HepG2 (cell line): ENCODE results near the gene STRIT1. TPM values are rescaled to one million over a fixed set of nuclear protein-coding genes. Genes with fewer than 3 reads are reported as not detected.

Source experiments
- ATAC-seq: fragments of 200-7000 bp; cut with Tn5 transposase; 3 replicates; pipeline ENCODE4 v1.9.1; 2020; ENCODE audit warnings: mild to moderate bottlenecking, moderate library complexity
- BruUV-seq: library from RNA; stranded (reverse); fragments of 400-500 nt; replicated peaks from 2 replicates; lab custom pipeline; 2021; lab: Mats Ljungman, UMichigan
- CTCF ChIA-PET: fragments of 300-600 bp; formaldehyde crosslinking; extraction: SDS; loops from one replicate; lab custom pipeline; 2021; ENCODE audit warnings: low total read pairs, inconsistent platforms, low intra/inter-chr PET ratio; lab: Yijun Ruan, JAX
- POLR2A ChIA-PET: fragments of 350-600 bp; sonication (Branson Sonifier 250); formaldehyde crosslinking; loops from one replicate; lab custom pipeline; 2020; ENCODE audit warnings: antibody characterized with exemption, inconsistent platforms; lab: Yijun Ruan, JAX
- DNase-seq: peaks from one replicate; pipeline ENCODE4 v3.0.0-alpha.2; 2015; ENCODE audit warnings: low spot score
- FAIRE-seq: peaks from 3 replicates; lab custom pipeline; 2011; peaks lifted over from hg19 to GRCh38; lab: Jason Lieb, UNC
- H2AFZ ChIP-seq: one replicate; pipeline ENCODE4 v1.6.1; 2011; ENCODE audit warnings: low read length, inconsistent platforms
- H3K27ac ChIP-seq: fragments of 300-600 bp; 3 replicates; pipeline ENCODE4 v1.8.0; 2011; ENCODE audit warnings: mixed run types, mild to moderate bottlenecking, mixed read lengths, low read length, inconsistent platforms; ENCODE audit not compliant: insufficient read depth; ENCODE audit errors: extremely low read length
- H3K27me3 ChIP-seq, 2 experiments: fragments of 200-600 bp in 1 of 2; 2 replicates in 1 of 2; 3 replicates in 1 of 2; pipeline versions ENCODE4 v1.6.0 to v1.8.0; 2011; ENCODE audit warnings: low read length in 2 of 2, mild to moderate bottlenecking in 2 of 2, moderate library complexity in 2 of 2, inconsistent platforms in 1 of 2; ENCODE audit not compliant: insufficient read depth in 2 of 2, control insufficient read depth in 1 of 2
- H3K36me3 ChIP-seq, 2 experiments: fragments of 200-600 bp in 1 of 2; replicated peaks in 1 of 2; 2 replicates in 1 of 2; 3 replicates in 1 of 2; pipeline versions ENCODE4 v1.5.1 to v1.8.0; 2011; ENCODE audit warnings: low read length in 2 of 2, inconsistent platforms in 1 of 2; ENCODE audit not compliant: insufficient read depth in 2 of 2, control insufficient read depth in 1 of 2
- H3K4me1 ChIP-seq: 2 replicates; pipeline ENCODE4 v1.5.1; 2012; ENCODE audit warnings: low read length, inconsistent platforms; ENCODE audit not compliant: insufficient read depth
- H3K4me2 ChIP-seq: 2 replicates; pipeline ENCODE4 v1.6.0; 2011; ENCODE audit warnings: low read depth, low read length, inconsistent platforms
- H3K4me3 ChIP-seq, 3 experiments: fragments of 200-600 bp in 1 of 3; sonication (generic), shearing (Covaris generic) in 1 of 3; replicated peaks in 1 of 3; 2 replicates each; pipeline ENCODE4 v1.5.1; 2011 to 2016; ENCODE audit warnings: low read length in 3 of 3, inconsistent platforms in 2 of 3, low read depth in 2 of 3, mild to moderate bottlenecking in 2 of 3, control low read depth in 1 of 3, mixed read lengths in 1 of 3; ENCODE audit not compliant: insufficient read depth in 1 of 3
- H3K79me2 ChIP-seq: one replicate; pipeline ENCODE4 v1.6.1; 2011; ENCODE audit warnings: low read length, inconsistent platforms; ENCODE audit not compliant: insufficient read depth
- H3K9ac ChIP-seq: 2 replicates; pipeline ENCODE4 v1.6.0; 2011; ENCODE audit warnings: mild to moderate bottlenecking, low read depth, low read length, inconsistent platforms; ENCODE audit not compliant: insufficient read depth
- H3K9me3 ChIP-seq: 2 replicates; pipeline ENCODE4 v1.5.1; 2012; ENCODE audit warnings: mild to moderate bottlenecking, low read length
- H4K20me1 ChIP-seq: 2 replicates; pipeline ENCODE4 v1.6.0; 2011; ENCODE audit warnings: inconsistent platforms, mild to moderate bottlenecking, low read length, moderate library complexity; ENCODE audit not compliant: insufficient read depth
- ASH2L ChIP-seq: fragments of 300-600, 200-600 bp; sonication (generic); IDR thresholded peaks from 2 replicates; pipeline ENCODE4 v1.7.0; 2017; ENCODE audit warnings: low read depth, mild to moderate bottlenecking, moderate library complexity, mixed read lengths, low read length; ENCODE audit not compliant: insufficient read length
- ETS1 ChIP-seq: sonication (generic); formaldehyde crosslinking; IDR thresholded peaks from 2 replicates; pipeline ENCODE4 v1.4.0; 2020; ENCODE audit warnings: missing genetic modification reagents
- KAT2B ChIP-seq: fragments of 150-350 bp; IDR thresholded peaks from 2 replicates; pipeline ENCODE4 v1.6.1; 2014; ENCODE audit warnings: low read depth, low read length, borderline replicate concordance
- MEIS2 ChIP-seq: sonication (generic); formaldehyde crosslinking; IDR thresholded peaks from 2 replicates; pipeline ENCODE4 v1.9.0; 2021; ENCODE audit warnings: mild to moderate bottlenecking, missing genetic modification reagents
- MYNN ChIP-seq: sonication (generic); formaldehyde crosslinking; IDR thresholded peaks from 2 replicates; pipeline ENCODE4 v1.4.0; 2020; ENCODE audit warnings: mild to moderate bottlenecking, low read depth, missing genetic modification reagents
- NR2F2 ChIP-seq: IDR thresholded peaks from 2 replicates; pipeline ENCODE4 v1.6.1; 2012; ENCODE audit warnings: low read depth, inconsistent platforms, borderline replicate concordance
- PHF8 ChIP-seq: sonication (generic); formaldehyde crosslinking; IDR thresholded peaks from 2 replicates; pipeline ENCODE4 v1.5.0; 2020; ENCODE audit warnings: missing genetic modification reagents
- RORA ChIP-seq: sonication (generic); formaldehyde crosslinking; IDR thresholded peaks from 2 replicates; pipeline ENCODE4 v1.5.0; 2020; ENCODE audit warnings: mild to moderate bottlenecking, missing genetic modification reagents, moderate library complexity
- SMAD3 ChIP-seq: sonication (generic); formaldehyde crosslinking; IDR thresholded peaks from 2 replicates; pipeline ENCODE4 v1.4.0; 2020; ENCODE audit warnings: missing genetic modification reagents
- TARDBP ChIP-seq: sonication (generic); formaldehyde crosslinking; IDR thresholded peaks from 2 replicates; pipeline ENCODE4 v1.8.0; 2022; ENCODE audit warnings: mild to moderate bottlenecking, missing genetic modification reagents
- ZNF180 ChIP-seq: sonication (generic); formaldehyde crosslinking; IDR thresholded peaks from 2 replicates; pipeline ENCODE4 v1.4.0; 2020; ENCODE audit warnings: low read depth, missing genetic modification reagents, borderline replicate concordance
- ZNF510 ChIP-seq: sonication (generic); formaldehyde crosslinking; IDR thresholded peaks from 2 replicates; pipeline ENCODE4 v1.4.0; 2020; ENCODE audit warnings: low read depth, mild to moderate bottlenecking, missing genetic modification reagents
- ZNF557 ChIP-seq: sonication (generic); formaldehyde crosslinking; IDR thresholded peaks from 2 replicates; pipeline ENCODE4 v1.4.0; 2020; ENCODE audit warnings: missing genetic modification reagents
- ZNF616 ChIP-seq: sonication (generic); formaldehyde crosslinking; IDR thresholded peaks from 2 replicates; pipeline ENCODE4 v1.5.0; 2020; ENCODE audit warnings: low read depth, mild to moderate bottlenecking, missing genetic modification reagents
- ZNF782 ChIP-seq: sonication (generic); formaldehyde crosslinking; IDR thresholded peaks from 2 replicates; pipeline ENCODE4 v1.4.0; 2020; ENCODE audit warnings: missing genetic modification reagents, mild to moderate bottlenecking, borderline replicate concordance
- in situ Hi-C: cut with HindIII; loops from 2 replicates; pipeline ENCODE4 v1.10.0; 2017; ENCODE audit warnings: low pct_unique_long_range_greater_than_20kb; ENCODE audit not compliant: extremely low pct_ligation_motif_present
- intact Hi-C: fragments of 100-400 bp; cut with micrococcal nuclease; formaldehyde crosslinking; loops from one replicate; pipeline ENCODE4 v1.10.0; 2022; ENCODE audit not compliant: unreplicated experiment
- polyA plus RNA-seq, 8 experiments: library from polyadenylated mRNA; depleted of rRNA in 3 of 8; stranded (reverse) in 7 of 8; unstranded in 1 of 8; fragments of >200 nt; fragmentation: Illumina TruSeq in 4 of 8; extraction: Trizol in 4 of 8; gene quantifications; 2 replicates each; pipeline versions ENCODE4 v1.2.1 to v1.2.3, GENCODE V29; 2011 to 2016; ENCODE audit warnings: low read depth in 4 of 8, missing spikeins in 1 of 8, mixed read lengths in 1 of 8; ENCODE audit not compliant: insufficient read depth in 1 of 8
- total RNA-seq, 5 experiments: library from RNA; depleted of rRNA; stranded (reverse); fragments of >200 nt; fragmentation: Illumina TruSeq; extraction: Trizol; gene quantifications; 2 replicates each; pipeline ENCODE4 v1.2.3, GENCODE V29; 2016; ENCODE audit warnings: low read depth in 1 of 5
- TF ChIP-seq, protein P1 (sequence below): sonication (generic); formaldehyde crosslinking; IDR thresholded peaks from 2 replicates; pipeline ENCODE4 v1.4.0; 2020; ENCODE audit warnings: missing genetic modification reagents
- TF ChIP-seq, protein P2 (sequence below): IDR thresholded peaks from 2 replicates; pipeline ENCODE4 v1.6.1; 2018; ENCODE audit warnings: missing genetic modification reagents

Gene STRIT1
- total and polyA plus RNA-seq, 2 of the 13 experiments (the other 11 are each of a cell fraction or from before 2014, with no cell fraction given) = not detected

- TF ChIP-seq ZNF616 (CRISPR knock-in tag) (no peak), MEIS2 (CRISPR knock-in tag) (no peak)
These were observed 27.9 kb upstream of the STRIT1 start (continued) for GRCh38 chr3:155321418-155321817.

DNA sequence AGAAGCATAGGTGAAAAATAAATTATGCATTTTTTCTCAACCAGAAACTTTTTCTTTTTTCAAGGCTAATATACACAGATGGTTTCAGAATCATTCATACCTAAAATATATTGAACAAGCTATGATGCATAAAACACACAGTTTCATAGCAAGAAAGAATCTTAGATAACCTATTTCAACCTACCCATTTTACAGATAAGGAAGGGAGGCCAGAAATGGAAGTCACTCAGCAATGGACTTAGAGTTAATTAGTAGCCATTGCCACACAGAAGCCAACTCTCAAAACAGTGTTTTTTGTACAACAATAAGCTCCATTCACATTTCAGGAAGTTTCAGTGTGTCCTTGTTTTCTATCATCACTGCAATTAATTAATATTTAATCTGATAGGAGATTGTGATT lies 27.5 kb upstream of the STRIT1 start:
- H3K9me3 ChIP-seq = no peaks in the 10 kb centered on the region
- ChIA-PET POLR2A (no interaction called here), CTCF (no interaction called here)
- no peaks in the 10 kb centered on the region for H3K79me2 ChIP-seq
- no TSS peak for BruUV-seq
- H3K4me3 ChIP-seq = no peak overlapping the region
- H3K4me1 ChIP-seq = no peaks in the 10 kb centered on the region
- H3K4me2 ChIP-seq = no peak overlapping the region
- no peak for TF ChIP-seq PHF8
- no peak for TF ChIP-seq ZNF782 (CRISPR knock-in tag)
- TF ChIP-seq SMAD3 (CRISPR knock-in tag) = no peak
- no peak for TF ChIP-seq RORA
- TF ChIP-seq ZNF510 (CRISPR knock-in tag) = no peak
- no peak for TF ChIP-seq TARDBP
- TF ChIP-seq, protein P1, sequence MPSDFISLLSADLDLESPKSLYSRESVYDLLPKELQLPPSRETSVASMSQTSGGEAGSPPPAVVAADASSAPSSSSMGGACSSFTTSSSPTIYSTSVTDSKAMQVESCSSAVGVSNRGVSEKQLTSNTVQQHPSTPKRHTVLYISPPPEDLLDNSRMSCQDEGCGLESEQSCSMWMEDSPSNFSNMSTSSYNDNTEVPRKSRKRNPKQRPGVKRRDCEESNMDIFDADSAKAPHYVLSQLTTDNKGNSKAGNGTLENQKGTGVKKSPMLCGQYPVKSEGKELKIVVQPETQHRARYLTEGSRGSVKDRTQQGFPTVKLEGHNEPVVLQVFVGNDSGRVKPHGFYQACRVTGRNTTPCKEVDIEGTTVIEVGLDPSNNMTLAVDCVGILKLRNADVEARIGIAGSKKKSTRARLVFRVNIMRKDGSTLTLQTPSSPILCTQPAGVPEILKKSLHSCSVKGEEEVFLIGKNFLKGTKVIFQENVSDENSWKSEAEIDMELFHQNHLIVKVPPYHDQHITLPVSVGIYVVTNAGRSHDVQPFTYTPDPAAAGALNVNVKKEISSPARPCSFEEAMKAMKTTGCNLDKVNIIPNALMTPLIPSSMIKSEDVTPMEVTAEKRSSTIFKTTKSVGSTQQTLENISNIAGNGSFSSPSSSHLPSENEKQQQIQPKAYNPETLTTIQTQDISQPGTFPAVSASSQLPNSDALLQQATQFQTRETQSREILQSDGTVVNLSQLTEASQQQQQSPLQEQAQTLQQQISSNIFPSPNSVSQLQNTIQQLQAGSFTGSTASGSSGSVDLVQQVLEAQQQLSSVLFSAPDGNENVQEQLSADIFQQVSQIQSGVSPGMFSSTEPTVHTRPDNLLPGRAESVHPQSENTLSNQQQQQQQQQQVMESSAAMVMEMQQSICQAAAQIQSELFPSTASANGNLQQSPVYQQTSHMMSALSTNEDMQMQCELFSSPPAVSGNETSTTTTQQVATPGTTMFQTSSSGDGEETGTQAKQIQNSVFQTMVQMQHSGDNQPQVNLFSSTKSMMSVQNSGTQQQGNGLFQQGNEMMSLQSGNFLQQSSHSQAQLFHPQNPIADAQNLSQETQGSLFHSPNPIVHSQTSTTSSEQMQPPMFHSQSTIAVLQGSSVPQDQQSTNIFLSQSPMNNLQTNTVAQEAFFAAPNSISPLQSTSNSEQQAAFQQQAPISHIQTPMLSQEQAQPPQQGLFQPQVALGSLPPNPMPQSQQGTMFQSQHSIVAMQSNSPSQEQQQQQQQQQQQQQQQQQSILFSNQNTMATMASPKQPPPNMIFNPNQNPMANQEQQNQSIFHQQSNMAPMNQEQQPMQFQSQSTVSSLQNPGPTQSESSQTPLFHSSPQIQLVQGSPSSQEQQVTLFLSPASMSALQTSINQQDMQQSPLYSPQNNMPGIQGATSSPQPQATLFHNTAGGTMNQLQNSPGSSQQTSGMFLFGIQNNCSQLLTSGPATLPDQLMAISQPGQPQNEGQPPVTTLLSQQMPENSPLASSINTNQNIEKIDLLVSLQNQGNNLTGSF (CRISPR knock-in tag) = no peak
- TF ChIP-seq, protein P2, sequence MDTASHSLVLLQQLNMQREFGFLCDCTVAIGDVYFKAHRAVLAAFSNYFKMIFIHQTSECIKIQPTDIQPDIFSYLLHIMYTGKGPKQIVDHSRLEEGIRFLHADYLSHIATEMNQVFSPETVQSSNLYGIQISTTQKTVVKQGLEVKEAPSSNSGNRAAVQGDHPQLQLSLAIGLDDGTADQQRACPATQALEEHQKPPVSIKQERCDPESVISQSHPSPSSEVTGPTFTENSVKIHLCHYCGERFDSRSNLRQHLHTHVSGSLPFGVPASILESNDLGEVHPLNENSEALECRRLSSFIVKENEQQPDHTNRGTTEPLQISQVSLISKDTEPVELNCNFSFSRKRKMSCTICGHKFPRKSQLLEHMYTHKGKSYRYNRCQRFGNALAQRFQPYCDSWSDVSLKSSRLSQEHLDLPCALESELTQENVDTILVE (CRISPR knock-in tag) = no peak
- no peak for TF ChIP-seq ETS1 (CRISPR knock-in tag)
- no peak for TF ChIP-seq KAT2B
- TF ChIP-seq ASH2L = no peak
- no peak for TF ChIP-seq ZNF180
- no peak for TF ChIP-seq NR2F2
- TF ChIP-seq ZNF557 (CRISPR knock-in tag) = no peak
- no peak for TF ChIP-seq MYNN (CRISPR knock-in tag)
- FAIRE-seq (no peak), ATAC-seq (no peak), DNase-seq (no peak)
- in situ Hi-C loops (loop anchor here (10.0 to 25.0 kb wide), 3 partner anchors 416 to 976 kb away; no protein-coding TSS in a partner anchor), intact Hi-C loops (loop anchor here (5.0 to 10.0 kb wide), 3 partner anchors 236 to 769 kb away; partner anchors contain the start of gene MME)
- no peaks in the 10 kb centered on the region for H3K36me3 ChIP-seq
- no peak overlapping the region for H3K9ac ChIP-seq
- no peaks in the 10 kb centered on the region for H3K27me3 ChIP-seq
- H3K27ac ChIP-seq = no peak overlapping the region
- H4K20me1 ChIP-seq = no peaks in the 10 kb centered on the region
- H2AFZ ChIP-seq = no peak overlapping the region
